Suppressor macrophage treated with lipopolysaccharide for 1 hour (primary cell): ENCODE results near the gene LIMA1.
"Not testable (repeated sequence)": the region's sequence is repeated elsewhere in the genome, so short reads cannot be mapped to it uniquely, and the experiment has no call there.

Experiments used
- DNase-seq, 3 donors: peaks; one replicate each; pipeline ENCODE4 v3.0.0-alpha.2; 2020 to 2022

Gene LIMA1

DNA sequence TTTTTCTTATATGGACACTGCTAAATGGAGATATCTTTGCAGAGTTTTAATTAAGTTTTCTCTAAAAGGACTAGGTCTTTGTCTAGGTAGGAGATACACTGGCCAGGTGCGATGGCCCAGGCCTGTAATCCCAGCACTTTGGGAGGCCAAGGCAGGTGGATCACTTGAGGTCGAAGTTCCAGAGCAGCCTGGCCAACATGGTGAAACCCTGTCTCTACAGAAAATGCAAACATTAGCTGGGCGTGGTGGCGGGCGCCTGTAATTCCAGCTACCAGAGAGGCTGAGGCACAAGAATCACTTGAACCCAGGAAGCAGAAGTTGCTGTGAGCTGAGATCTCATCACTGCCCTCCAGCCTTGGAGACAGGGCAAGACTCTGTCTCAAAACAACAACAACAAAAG is 99.1 kb downstream of the LIMA1 start:
- DNase-seq, result no peak

DNA sequence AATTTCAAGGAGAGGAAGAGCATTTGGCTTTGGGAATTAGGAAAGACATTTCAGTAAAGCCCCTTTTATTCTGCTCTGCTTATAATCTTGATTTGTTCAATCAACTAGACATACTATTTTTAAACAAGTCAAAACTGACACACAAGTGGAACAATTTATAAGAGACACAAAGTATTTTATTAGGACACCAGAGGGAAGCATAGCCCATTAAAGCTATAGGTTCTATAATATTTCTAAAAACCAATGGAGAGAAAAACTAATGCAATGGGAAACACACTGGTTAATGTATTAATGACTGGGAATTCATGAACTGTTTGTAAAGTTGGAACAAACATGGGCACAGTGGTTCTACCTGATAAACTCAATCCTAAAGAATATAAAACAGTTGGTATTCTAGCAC is 100.9 kb downstream of the LIMA1 start:
- DNase-seq, result no peak

DNA sequence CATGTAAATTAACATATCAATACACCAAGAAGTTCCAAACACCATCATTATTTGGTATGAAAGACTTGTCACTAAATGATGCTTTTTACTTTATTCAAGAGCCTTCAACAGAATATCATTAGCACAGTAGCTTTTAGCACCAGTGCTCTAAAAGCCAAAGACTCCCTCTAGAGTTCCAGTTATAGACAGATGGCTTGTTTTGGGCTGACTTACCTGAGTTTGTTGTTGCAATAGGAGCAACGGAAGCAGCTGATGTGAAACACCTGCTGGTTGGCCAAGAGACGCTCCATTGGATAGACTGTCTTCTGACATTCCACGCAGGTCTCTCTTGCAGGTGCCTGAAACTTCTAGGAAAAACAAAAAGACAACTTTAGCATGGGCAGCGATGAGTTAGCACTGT is 101.6 kb downstream of the LIMA1 start:
- no peak for DNase-seq

DNA sequence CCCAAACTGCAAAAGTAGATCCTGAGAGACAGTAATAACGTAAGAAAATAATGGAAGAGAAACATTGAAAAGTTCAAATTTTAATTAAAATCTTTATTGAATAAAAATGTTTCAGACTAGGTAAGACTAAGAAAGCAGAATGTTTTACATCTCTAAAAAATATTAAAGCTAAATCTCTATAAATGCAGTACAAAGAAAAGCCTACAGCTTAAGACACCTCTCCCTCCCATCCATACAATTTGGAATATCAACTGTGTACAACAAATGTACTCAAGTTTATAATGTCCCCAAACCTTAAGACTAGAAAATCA is 107.6 kb downstream of the LIMA1 start:
- DNase-seq, result no peak

DNA sequence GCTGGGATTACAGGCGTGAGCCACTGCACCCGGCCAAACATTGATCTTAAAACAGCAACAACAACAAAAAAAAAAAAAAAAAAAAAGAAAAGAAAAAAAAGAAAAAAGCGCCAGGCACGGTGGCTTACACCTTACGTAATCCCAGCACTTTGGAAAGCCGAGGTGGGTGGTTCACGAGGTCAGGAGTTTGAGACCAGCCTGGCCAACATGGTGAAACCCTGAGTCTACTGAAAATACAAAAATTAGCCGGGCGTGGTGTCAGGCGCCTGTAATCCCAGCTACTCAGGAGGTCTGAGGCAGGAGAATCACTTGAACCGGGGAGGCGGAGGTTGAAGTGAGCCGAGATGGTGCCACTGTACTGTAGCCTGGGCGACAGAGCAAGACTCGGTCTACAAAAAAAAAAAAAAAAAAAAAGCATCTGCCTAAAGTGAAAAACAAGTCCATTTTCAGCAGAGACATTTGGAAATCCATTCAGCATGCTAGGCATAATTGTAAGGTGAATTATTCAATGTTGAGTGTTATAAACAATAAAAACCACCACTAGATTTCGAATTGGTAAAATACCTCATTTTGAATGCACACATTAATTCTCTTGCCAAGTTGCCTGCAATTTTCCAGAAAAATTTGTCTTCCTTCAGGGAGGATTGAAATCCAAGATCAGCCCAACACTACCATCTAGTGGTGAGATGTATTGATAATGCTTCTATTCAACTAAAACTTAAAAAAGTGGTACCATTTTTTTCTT is 108.2 kb downstream of the LIMA1 start:
- peak; percentile 78 to 90 (median 83) for DNase-seq

DNA sequence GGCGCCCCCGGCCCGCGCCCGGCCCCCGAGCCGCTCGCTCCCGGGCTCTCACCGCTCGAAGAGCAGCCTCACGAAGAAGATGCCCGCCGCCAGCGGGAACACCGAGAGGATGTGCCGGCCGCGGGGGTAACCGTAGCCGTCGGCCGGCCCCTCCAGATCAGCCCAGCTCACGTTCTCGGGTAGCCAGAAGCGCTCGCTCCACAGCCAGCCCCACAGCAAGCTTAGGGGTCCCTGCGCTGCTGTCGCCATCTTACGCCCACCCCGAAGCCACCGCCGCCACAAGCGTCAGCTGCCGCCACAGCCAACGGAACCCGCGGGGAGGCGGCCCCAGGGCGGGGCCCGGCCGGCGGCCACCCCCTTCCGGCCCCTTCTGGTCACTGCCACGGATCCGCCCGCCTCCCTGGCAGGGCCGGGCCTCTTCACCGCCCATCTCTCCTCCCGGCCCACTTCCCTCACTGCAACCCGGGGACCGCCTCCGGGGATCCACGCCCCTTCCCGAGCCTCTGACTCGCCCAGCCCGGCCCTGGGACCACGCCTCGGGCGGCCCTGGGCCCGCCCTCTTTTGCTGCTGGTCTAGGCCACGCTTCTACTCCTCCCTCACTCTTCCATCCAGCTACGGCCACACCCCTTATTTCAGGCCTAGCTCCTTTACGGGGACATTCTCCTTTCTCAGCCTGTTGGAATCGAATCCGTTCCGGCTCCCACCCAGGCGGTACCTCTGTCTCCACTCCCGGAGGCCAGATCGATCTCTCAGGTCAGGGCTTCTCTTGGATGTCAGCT is 116.1 kb downstream of the LIMA1 start, which contains the start of gene CERS5:
Gene CERS5 (minus strand): TSS at position 321 of the 780 bp plus-strand sequence. CDS start 72 bp downstream, at position 249.
- peak; percentile 99 for DNase-seq

DNA sequence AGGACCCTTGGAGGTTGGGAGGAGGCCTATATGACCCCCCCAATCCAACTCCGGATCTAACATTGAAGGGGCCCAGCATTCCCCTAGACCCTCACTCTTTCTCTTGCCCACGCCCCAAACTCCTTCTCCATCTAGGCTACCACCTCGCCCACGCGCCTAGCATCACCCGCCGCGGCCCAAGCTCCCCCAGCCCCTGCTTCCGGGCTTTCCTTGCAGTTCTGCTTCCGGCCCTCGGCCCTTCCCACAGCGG is 116.6 kb downstream of the LIMA1 start:
- DNase-seq, result peak; percentile 77 to 88 (median 83)

DNA sequence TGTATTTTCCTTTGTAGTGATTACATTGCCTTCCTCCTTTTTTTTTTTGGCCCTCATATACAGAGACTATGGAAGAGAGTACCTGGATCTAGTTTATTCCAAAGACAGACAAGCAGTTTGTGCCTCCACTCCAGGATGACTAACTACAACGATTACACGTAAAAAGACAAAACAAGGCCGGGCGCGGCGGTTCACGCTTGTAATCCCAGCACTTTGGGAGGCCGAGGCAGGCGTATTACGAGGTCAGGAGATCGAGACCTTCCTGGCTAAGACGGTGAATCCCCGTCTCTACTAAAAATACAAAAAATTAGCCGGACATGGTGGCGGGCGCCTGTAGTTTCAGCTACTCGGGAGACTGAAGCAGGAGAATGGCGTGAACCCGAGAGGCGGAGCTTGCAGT is 118.4 kb downstream of the LIMA1 start:
- DNase-seq, result no peak

DNA sequence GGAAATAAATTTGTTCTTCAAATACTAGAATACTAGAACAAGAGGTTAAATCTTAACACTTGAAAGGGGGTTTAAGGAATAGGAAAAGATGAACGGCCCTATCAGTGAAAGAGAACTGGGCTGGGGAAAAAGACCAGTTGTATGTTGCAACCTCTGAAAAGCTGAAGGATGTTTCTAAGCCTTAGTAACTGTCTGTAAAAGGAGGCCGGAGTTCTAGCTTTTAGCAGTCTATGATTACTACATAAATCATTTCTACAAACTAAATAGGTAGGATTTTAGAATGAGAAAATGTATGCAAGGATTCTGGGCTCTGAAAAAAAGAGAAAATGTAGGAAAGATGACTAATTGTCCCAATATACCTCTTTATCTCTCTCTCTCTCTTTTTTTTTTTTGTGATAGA is 121.1 kb downstream of the LIMA1 start:
- DNase-seq, result peak in 1 of 3 donors; percentile 30

DNA sequence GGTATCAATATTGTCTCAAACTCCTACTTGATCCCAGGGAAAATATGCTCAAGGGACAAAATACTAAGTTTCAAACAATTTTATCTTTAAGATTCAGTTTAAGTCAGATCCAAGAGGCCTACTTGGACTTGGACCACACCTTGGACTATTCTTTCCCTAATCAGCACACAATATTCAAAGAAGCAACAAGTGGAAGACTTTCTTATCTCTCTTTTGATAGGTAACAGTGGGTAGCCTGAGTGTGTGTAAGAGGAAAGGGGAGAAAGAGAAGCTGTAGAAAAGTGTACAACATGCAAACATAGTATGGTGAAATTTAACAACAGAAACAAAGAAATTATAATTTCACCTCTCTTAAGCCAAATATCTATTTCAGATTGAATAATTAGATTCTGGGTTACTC is 122.7 kb downstream of the LIMA1 start:
- DNase-seq, result no peak

DNA sequence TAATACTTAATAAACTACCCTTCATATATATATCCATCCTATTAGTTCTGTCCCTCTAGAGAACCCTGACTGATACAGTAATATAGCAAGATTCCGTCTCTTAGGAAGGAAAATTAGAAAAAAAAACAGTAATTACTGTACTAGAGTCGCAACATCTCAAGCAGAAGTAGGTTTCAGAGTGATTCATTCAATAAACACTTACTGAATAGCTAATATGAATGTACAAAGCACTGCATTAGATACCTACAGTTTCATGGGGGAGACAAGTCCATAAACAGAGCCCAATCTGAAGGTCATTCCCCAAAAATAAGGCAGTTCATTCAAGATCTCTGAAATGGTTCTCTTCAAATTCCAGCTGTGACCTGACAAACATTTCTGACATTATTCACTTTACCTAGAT is 126.1 kb downstream of the LIMA1 start:
- no peak for DNase-seq

DNA sequence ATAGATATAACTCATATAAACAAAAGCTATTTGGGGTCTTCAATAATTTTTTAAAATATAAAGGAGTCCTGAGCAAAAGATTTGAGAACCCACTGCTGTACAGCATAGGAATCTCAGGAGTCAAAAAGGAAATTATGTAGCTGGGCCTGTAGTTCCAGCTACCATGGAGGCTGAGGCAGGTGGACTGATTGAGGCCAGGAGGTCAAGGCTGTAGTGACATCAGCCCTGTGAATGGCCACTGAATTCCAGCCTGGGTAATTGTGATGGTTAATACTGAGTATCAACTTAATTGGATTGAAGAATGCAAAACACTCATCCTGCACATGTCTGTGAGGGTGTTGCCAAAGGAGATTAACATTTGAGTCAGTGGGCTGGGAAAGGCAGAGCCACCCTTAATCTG is 126.7 kb downstream of the LIMA1 start:
- no peak for DNase-seq

DNA sequence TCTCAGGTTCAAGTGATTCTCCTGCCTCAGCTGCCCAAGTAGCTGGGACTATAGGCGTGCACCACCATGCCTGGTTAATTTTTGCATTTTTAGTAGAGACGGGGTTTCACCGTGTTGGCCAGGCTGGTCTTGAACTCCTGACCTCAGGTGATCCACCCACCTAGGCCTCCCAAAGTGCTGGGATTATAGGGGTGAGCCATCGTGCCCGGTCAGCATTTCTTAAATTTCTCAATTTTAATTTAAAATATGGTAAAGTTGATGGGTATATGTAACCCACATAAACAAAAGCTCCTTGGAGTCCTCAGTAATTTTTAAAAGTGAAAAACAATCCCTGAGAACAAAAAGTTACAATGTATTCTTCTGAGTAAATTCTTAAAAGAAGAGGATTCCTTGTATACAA is 128.4 kb downstream of the LIMA1 start:
- not testable (repeated sequence) for DNase-seq

DNA sequence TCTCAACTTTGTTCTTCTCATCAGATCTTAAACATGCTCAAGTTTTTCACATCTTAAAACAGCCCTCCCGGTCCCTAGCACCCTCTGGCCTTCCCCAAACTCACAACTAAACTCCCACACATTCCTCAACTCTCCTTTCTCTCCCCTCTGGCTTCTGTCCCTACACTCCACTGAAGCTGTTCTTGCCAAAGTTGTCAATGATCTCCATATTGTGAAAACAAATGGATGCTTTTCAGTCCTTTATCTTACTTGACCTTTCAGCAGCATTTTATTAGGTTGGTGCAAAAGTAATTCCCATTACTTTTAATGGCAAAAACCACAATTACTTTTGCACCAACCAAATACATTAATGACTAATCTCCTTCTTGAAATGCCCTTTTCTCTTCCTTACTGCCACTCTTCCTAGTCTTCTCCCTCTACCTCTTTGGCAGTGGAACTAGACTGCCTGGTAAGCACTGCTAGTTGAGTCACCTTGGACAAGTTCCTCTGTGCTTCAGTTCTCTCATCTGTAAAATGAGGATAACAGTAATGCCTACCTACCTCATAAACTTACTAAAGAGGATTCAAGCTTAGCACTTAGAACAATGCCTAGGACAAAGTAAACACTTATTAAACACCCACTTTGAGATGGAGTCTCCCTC is 132.2 kb downstream of the LIMA1 start:
- DNase-seq, result no peak

DNA sequence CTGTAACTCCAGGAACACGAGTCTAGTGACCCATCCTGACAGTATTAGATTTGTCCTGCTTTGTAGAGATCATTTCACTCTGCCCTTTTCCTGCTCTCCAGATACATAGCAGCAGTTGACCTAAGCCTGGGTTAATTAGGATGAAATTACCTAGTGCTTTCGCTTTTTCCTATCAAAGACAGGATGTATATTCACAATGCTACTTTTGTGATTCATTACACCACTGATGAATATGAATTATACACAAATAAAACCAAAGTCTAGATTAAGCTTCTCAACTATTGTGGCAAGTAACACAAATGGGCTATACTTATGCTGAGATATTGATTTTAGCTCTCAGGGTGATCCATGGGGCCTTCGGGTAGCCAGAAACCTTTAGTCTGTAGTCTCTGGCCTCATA is 134.0 kb downstream of the LIMA1 start:
- DNase-seq, result no peak

DNA sequence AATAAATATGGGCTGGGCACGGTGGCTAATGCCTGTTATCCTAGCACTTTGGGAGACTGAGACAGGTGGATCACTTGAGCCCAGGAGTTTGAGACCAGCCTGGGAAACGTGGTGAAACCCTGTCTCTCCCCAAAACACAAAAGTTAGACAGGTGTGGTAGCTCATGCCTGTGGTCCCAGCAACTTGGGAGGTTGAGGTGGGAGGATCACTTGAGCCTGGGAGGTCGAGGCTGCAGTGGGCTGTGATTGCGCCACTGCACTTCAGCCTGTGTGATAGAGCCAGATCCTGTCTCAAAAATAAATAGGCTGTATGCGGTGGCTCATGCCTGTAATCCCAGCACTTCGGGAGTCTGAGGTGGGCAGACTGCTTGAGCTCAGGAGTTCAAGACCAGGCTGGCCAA is 135.3 kb downstream of the LIMA1 start:
- DNase-seq, result not testable (repeated sequence)

DNA sequence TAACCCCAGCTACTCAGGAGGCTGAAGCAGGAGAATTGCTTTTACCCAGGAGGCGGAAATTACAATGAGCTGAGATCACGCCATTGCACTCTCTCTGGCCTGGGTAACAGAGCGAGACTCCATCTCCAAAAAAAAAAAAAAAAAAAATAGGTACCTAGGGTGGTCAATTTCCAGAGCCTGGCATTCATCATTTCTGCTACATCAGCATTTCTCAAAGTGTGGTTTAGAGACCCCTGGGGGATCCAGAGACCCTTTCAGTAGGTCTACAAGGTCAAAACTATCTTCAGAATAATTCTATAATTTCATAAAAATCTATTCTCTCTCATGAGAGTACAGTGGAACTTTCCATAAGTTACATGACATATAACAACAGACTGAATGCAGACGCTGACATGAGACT is 136.0 kb downstream of the LIMA1 start:
- no peak for DNase-seq

DNA sequence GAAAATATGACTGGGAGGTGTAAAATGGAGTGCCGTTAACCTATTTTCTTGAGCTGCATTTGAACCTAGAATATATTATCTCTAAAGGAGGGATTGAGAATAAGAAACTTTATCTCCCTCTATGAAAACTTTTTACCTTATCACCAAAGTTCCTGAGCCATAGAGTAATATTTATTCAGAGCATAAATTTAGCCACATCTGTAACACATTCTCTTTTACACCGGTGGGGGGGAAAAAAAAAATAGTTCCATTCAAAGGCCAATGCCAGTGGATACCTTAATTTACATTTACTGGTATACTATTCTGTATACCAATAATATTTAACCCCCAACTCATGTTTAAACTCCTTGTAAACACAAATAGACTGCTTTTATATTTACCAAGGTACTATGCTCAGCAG is 137.9 kb downstream of the LIMA1 start:
- no peak for DNase-seq

DNA sequence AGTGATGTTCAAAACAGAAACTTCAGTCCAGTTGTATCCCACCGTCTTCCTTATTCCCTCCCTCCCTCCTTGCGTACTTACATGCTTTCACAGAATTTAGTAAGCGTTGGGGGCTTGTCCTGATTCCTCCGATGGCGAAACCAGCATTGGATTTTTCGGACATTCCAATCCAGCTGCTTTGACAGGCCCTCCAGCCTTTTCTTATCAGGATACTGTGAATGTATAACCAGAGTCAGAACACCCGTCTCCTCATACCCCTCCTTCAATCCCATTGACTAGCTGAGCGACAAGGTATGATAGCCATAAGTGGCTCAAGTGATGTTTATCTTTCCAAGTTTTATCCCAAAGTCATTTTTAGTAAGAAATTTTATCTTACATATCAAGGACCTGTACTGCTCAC is 140.3 kb downstream of the LIMA1 start:
- no peak for DNase-seq

DNA sequence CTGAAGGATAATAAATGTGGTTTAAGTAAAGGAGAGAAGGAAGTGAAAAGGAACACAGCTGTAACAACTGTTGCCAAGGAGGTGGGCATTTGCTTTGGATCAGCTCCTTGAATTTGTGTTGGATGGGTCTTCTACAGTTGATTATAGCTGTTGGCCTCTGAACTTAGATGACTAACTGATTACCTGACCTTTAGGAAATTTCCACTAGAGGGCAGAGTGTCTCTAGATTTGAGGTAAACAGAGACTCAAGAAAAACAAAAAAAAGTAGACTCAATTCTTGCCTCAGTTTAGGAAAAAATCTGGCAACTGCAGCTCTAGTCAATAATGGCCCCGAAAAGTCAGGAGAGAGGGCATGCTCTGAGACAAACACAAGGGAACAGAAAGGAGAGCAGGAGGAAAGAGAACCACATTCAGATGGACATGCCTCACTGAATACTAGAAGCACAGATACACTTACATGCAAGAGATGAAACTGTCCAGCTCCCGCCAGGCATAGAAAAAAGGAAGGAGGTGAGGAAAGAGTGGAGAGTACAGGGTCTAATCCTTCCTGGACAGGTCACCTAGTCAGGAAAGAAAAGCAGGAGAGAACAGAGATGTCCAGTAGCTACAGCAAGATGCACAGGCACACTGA is 150.7 kb downstream of the LIMA1 start:
- peak; percentile 43 to 76 (median 63) for DNase-seq

DNA sequence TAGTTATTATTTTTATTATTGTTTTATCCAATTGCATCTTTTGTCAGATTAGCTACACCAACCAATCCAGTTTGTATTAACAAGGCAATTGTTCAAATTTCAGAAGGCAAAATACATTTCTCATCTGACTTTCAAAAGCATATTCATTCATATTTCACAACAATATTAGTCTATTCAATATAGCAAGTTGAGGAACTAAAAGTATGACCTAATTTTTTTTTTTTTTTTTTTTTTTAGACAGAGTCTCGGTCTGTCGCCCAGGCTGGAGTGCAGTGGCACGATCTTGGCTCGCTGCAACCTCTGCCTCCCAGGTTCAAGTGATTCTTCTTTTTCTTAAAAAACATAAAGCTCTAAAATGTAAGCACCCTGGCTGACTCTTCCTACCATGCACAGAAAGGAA is 154.0 kb downstream of the LIMA1 start:
- DNase-seq, result peak in 2 of 3 donors; percentile 69 to 76

DNA sequence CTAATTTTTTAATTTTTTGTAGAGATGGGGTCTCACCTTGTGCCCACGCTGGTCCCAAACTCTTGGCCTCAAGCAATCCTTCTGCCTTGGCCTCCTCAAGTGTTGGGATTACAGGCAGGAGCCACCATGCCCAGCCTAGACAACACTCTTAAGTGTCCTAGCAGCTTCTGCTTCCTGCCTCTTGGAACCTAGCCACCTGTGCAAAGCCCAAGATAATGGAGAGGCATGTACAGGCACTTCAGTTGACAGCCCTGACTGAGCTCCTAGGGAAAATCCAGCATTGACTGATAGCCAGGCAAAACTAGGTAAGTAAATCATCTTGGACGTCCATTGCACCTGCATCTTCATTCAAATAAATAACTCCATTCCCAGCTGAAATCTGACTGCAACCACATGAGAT is 155.8 kb downstream of the LIMA1 start:
- no peak for DNase-seq
